ENCODE results near the gene NOTCH1. TPM values are rescaled to one million over a fixed set of nuclear protein-coding genes. Genes with fewer than 3 reads are reported as not detected.

Gene NOTCH1
- total and polyA plus RNA-seq, 2 of the 8 experiments (the other 6 are each of a cell fraction or from before 2014, with no cell fraction given) = 6.9 to 55.6 TPM

- TF ChIP-seq TAF7 (optimal IDR thresholded peaks at IDR 0.05; ENCODE audit: borderline replicate concordance, low read depth, low read length) = no peak
- TF ChIP-seq GABPA (IDR thresholded peaks at IDR 0.05; ENCODE audit: borderline replicate concordance, insufficient read depth, low read length) = no peak
- no peak for TF ChIP-seq CBX5 (IDR thresholded peaks at IDR 0.05; ENCODE audit: low read depth, low read length)
- TF ChIP-seq TBP (IDR thresholded peaks at IDR 0.05; ENCODE audit: low read depth, low read length) = no peak
- no peak for TF ChIP-seq EZH2 (IDR thresholded peaks at IDR 0.05; ENCODE audit: low read depth, low read length, severe bottlenecking)
- TF ChIP-seq SIN3A (conservative IDR thresholded peaks at IDR 0.05 in 1 of 2, IDR thresholded peaks at IDR 0.05 in 1 of 2; ENCODE audit: low read depth in 1 of 2, low read length in 2 of 2) = no peak
These were observed 13.7 kb downstream of the NOTCH1 start (continued) for GRCh38 chr9:136531904-136532798.
